Testis (tissue), 3 donors: Measurements from ENCODE around the gene ITGA1. TPM values are rescaled to one million over a fixed set of nuclear protein-coding genes. Genes with fewer than 3 reads are reported as not detected.

Experiments used
- DNase-seq: peaks from one replicate; pipeline ENCODE4 v3.0.0-alpha.2; 2019
- H3K27ac ChIP-seq, 2 donors: fragments of 200-600 bp; sonication (generic); one replicate each; pipeline ENCODE4 v1.5.1; 2019
- H3K27me3 ChIP-seq: fragments of 200-600 bp; sonication (generic); one replicate; pipeline ENCODE4 v1.5.1; 2019
- H3K36me3 ChIP-seq: fragments of 200-600 bp; sonication (generic); one replicate; pipeline ENCODE4 v1.5.1; 2017; ENCODE audit warnings: low read depth; ENCODE audit errors: missing control alignments
- H3K4me1 ChIP-seq: fragments of 200-600 bp; sonication (generic); one replicate; pipeline ENCODE4 v1.5.1; 2019
- H3K4me3 ChIP-seq, 2 donors: fragments of 200-600 bp; sonication (generic); one replicate each; pipeline ENCODE4 v1.5.1; 2017 to 2019
- H3K9me3 ChIP-seq: fragments of 200-600 bp; sonication (generic); one replicate; pipeline ENCODE4 v1.5.1; 2017
- CTCF ChIP-seq, 3 experiments: fragments of 450-650 bp in 2 of 3; fragments of 200-600 bp in 1 of 3; sonication (generic) in 1 of 3; IDR thresholded peaks; one replicate each; pipeline ENCODE4 v1.5.1; 2016 to 2019; ENCODE audit warnings: antibody characterized with exemption in 3 of 3, mild to moderate bottlenecking in 2 of 3, moderate library complexity in 1 of 3
- POLR2A ChIP-seq: fragments of 450-650 bp; IDR thresholded peaks from one replicate; pipeline ENCODE4 v1.6.1; 2017; ENCODE audit warnings: antibody characterized with exemption, mild to moderate bottlenecking, moderate library complexity
- WGBS, 2 donors: methylation state at CpG; one replicate each; pipeline ENCODE4 v1.1.5; 2018; 5-methylcytosine and 5-hydroxymethylcytosine counted together
- intact Hi-C: fragments of 100-400 bp; cut with DNase I; formaldehyde crosslinking; loops from one replicate; pipeline ENCODE4 v1.15.1; 2023; ENCODE audit warnings: low total_unique reads
- polyA plus RNA-seq: library from polyadenylated mRNA; stranded (reverse); fragments of 350-450 nt; fragmentation: Illumina TruSeq; extraction: RNeasy Lipid Tissue Mini Kit (QIAGEN cat#74804); gene quantifications from one replicate; pipeline ENCODE4 v1.2.3, GENCODE V29; 2014; ENCODE audit warnings: low read depth, low replicate concordance; ENCODE audit not compliant: insufficient read depth
- total RNA-seq, 2 donors: library from RNA; depleted of rRNA; stranded (reverse); fragments of >200 nt; gene quantifications; one replicate each; pipeline ENCODE4 v1.2.3, GENCODE V29; 2016

Gene ITGA1
- total and polyA plus RNA-seq, 3 donors from 2014 or later, result 7.3 to 8.1 (median 7.5) TPM

DNA sequence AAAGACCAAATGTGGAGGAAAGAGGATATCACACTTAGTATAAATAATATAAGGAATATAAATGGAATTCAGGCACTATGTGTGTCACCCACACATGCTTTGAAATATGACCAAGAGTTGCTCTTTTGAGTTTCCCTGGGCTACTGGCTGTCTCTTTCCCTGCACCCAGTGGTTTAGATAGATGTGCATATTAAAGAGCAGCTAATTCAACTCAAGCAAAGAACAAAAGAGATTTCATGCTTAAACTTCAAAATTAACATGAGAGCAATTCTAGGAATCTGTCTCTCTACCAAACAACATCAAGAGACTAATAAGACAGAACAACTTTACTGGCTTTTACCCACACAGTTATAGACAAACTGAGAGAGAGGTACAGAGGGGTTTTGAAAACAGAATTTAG is 38.0 kb upstream of the ITGA1 start:
- intact Hi-C loops, result no loop called here
- no peaks in the 10 kb centered on the region for H3K4me1 ChIP-seq
- DNase-seq, result no peak
- no peak overlapping the region for H3K27ac ChIP-seq
- H3K9me3 ChIP-seq, result no peaks in the 10 kb centered on the region
- no peaks in the 10 kb centered on the region for H3K27me3 ChIP-seq
- no peaks in the 10 kb centered on the region for H3K36me3 ChIP-seq
- TF ChIP-seq CTCF (IDR thresholded peaks at IDR 0.05), result no peak
- no peak for TF ChIP-seq POLR2A
- no peak overlapping the region for H3K4me3 ChIP-seq

DNA sequence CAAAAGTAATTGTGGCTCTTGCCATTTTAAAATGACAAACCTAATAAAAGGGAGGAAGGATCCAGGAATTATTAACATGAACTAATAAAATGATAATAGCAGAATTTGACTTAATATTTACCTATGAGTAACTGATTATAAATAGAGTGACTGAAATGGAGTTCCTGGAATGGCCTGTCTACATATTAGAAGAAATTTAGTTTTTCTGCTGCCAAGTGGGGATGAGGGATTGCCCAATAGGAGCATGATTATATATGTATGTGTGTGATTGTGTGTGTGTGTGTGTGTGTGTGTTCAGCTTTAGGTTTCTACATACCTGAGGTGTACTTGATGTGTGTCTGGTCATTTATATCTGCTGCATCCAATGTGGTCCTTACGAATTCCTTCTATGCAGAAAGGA is 36.6 kb upstream of the ITGA1 start:
- intact Hi-C loops, result no loop called here
- Histone ChIP-seq H3K36me3 (no peaks in the 10 kb centered on the region), H3K4me3 (no peak overlapping the region), H3K27ac (no peak overlapping the region), H3K9me3 (no peaks in the 10 kb centered on the region), H3K27me3 (no peaks in the 10 kb centered on the region), H3K4me1 (no peaks in the 10 kb centered on the region)
- DNase-seq, result no peak
- 91 to 93% methylated on average over 1 of the region's 1 CpG for WGBS, 2 donors
- TF ChIP-seq POLR2A (no peak), CTCF (IDR thresholded peaks at IDR 0.05) (no peak)

- Histone ChIP-seq H3K4me3 (no peak overlapping the region), H3K36me3 (no peaks in the 10 kb centered on the region), H3K4me1 (no peaks in the 10 kb centered on the region), H3K9me3 (no peaks in the 10 kb centered on the region), H3K27me3 (no peaks in the 10 kb centered on the region), H3K27ac (no peak overlapping the region)
- intact Hi-C loops, result no loop called here
- no peak for DNase-seq
- 84% methylated on average over 2 of the region's 2 CpGs for WGBS, 2 donors
- TF ChIP-seq POLR2A, result no peak
- no peak for TF ChIP-seq CTCF (IDR thresholded peaks at IDR 0.05)
Observed at GRCh38 chr5:52754051-52754450, 33.7 kb upstream of the ITGA1 start.

DNA sequence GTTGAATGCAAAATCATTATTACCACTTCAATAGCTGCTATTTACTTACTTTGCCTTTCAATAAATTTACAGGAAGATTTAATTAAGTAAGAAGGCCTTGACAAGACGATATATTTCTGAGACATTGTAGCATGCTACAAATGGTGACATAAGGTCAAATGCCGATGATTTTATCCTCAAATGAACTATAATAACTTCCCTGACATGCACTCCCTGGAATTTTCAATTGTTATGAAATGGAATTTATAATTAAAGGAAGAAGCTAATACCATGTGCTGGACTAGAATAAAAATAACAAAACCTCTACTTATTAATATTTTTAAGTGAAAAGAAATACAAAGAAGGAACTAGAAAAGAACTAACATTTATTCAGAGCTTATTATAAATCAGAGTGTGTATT is 30.2 kb upstream of the ITGA1 start:
- Histone ChIP-seq H3K27ac (no peak overlapping the region), H3K36me3 (no peaks in the 10 kb centered on the region), H3K27me3 (no peaks in the 10 kb centered on the region), H3K4me3 (no peak overlapping the region), H3K4me1 (no peaks in the 10 kb centered on the region), H3K9me3 (no peaks in the 10 kb centered on the region)
- intact Hi-C loops, result no loop called here
- no peak for DNase-seq
- WGBS, 2 donors, result 43 to 44% methylated on average over 2 of the region's 2 CpGs
- no peak for TF ChIP-seq CTCF (IDR thresholded peaks at IDR 0.05)
- no peak for TF ChIP-seq POLR2A

DNA sequence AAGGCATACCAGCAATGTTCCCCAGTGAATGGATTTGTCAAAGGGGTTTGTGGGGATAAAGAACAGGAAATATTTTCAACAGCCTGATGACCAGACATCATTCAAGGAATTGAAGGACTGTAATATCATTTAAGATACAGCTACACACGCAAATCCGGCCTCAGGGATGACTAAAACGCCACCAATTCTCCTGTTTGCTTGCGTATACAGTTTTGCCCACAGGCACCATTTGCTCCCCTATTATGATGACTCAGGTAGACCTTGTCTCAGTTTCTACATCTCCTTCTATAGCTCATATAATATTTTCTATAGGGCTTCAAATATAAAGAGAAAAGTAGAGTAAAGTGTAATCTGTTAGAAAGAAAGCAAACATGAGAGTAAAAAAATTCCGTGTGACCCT is 29.7 kb upstream of the ITGA1 start:
- intact Hi-C loops, result no loop called here
- H3K27ac ChIP-seq, result no peak overlapping the region
- H3K27me3 ChIP-seq, result no peaks in the 10 kb centered on the region
- H3K4me3 ChIP-seq, result no peak overlapping the region
- TF ChIP-seq POLR2A, result no peak
- no peak for TF ChIP-seq CTCF (IDR thresholded peaks at IDR 0.05)
- H3K9me3 ChIP-seq, result no peaks in the 10 kb centered on the region
- H3K36me3 ChIP-seq, result no peaks in the 10 kb centered on the region
- DNase-seq, result no peak
- WGBS, 2 donors, result 94 to 97% methylated on average over 5 of the region's 5 CpGs
- H3K4me1 ChIP-seq, result no peaks in the 10 kb centered on the region
